H1 (cell line): ENCODE measurements around the gene BRS3.

ENCODE experiments used
- EZH2 ChIP-seq: fragments of 200-600 bp; sonication (generic); IDR thresholded peaks from 2 replicates; pipeline ENCODE4 v1.7.1; 2012; ENCODE audit warnings: low read depth, mild to moderate bottlenecking, moderate library complexity, low read length, inconsistent platforms; ENCODE audit not compliant: severe bottlenecking
- POLR2A ChIP-seq, 2 experiments: IDR thresholded peaks; 1 replicate in 1 of 2; 2 replicates in 1 of 2; pipeline ENCODE4 v1.6.1; 2011; ENCODE audit warnings: low read depth in 2 of 2, low read length in 2 of 2, mild to moderate bottlenecking in 2 of 2; ENCODE audit errors: control extremely low read depth in 1 of 2
- TAF1 ChIP-seq: IDR thresholded peaks from 2 replicates; pipeline ENCODE4 v1.6.1; 2011; ENCODE audit warnings: mild to moderate bottlenecking, low read depth, low read length
- TF ChIP-seq, protein P1 (sequence below), 3 experiments: IDR thresholded peaks; 1 replicate in 2 of 3; 2 replicates in 1 of 3; pipeline versions ENCODE4 v1.5.1 to v1.6.1; 2011; ENCODE audit warnings: low read length in 3 of 3, mild to moderate bottlenecking in 3 of 3, inconsistent platforms in 2 of 3, low read depth in 1 of 3, moderate library complexity in 1 of 3; ENCODE audit not compliant: insufficient read depth in 1 of 3; ENCODE audit errors: control extremely low read depth in 1 of 3
- TF ChIP-seq, protein P2 (sequence below): IDR thresholded peaks from 2 replicates; pipeline ENCODE4 v1.6.1; 2011; ENCODE audit warnings: low read depth, mild to moderate bottlenecking, low read length; ENCODE audit not compliant: insufficient read depth

DNA sequence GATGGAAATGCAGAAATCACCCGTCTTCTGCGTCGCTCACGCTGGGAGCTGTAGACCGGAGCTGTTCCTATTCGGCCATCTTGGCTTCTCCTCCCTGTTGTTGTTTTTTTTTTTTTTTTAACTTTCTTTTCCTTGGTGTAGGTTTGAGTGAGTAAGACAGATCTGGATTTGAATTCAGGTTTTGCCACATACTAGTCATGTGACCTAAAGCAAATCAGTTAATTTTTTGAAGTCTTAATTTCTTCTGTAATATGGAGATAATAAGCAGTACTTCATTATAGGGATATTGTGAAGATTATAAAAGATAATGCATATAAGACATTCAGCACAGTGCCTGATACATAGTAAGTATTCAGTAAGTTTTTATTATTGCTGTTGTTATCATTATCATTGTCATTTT, 41.5 kb upstream of the BRS3 start:
- no peak for TF ChIP-seq EZH2
- TF ChIP-seq, protein P1, sequence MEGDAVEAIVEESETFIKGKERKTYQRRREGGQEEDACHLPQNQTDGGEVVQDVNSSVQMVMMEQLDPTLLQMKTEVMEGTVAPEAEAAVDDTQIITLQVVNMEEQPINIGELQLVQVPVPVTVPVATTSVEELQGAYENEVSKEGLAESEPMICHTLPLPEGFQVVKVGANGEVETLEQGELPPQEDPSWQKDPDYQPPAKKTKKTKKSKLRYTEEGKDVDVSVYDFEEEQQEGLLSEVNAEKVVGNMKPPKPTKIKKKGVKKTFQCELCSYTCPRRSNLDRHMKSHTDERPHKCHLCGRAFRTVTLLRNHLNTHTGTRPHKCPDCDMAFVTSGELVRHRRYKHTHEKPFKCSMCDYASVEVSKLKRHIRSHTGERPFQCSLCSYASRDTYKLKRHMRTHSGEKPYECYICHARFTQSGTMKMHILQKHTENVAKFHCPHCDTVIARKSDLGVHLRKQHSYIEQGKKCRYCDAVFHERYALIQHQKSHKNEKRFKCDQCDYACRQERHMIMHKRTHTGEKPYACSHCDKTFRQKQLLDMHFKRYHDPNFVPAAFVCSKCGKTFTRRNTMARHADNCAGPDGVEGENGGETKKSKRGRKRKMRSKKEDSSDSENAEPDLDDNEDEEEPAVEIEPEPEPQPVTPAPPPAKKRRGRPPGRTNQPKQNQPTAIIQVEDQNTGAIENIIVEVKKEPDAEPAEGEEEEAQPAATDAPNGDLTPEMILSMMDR (IDR thresholded peaks at IDR 0.05; ENCODE audit: control extremely low read depth in 1 of 3, insufficient read depth in 1 of 3, low read depth in 1 of 3, low read length in 3 of 3): no peak
- TF ChIP-seq TAF1: no peak
- TF ChIP-seq, protein P2, sequence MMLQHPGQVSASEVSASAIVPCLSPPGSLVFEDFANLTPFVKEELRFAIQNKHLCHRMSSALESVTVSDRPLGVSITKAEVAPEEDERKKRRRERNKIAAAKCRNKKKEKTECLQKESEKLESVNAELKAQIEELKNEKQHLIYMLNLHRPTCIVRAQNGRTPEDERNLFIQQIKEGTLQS: no peak
- TF ChIP-seq POLR2A (IDR thresholded peaks at IDR 0.05; ENCODE audit: control extremely low read depth in 1 of 2, low read depth in 2 of 2, low read length in 2 of 2): no peak
